ENCODE measurements around the gene EFEMP1. TPM values are rescaled to one million over a fixed set of nuclear protein-coding genes. Genes with fewer than 3 reads are reported as not detected.

EFEMP1 gene
- total RNA-seq, 1 experiment from 2014 or later = 0.34 TPM

DNA sequence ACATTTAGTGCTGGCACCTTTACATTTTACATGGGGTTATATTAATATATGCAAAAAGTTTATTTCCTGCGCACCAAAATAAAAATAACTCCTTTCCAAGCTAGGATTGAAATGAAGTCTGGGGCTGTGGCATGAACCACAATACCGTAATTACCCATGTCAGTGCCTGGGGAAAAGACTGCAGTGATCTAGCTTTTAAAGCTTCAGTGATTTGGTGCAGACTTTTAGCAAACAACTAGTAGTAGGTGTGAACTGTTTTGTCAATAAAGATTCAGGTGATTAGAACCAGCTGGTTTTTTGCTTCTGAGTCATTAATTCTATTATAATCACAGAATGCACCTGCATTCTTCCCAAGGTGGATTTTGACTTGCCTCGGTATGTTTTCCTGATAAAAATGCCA, 21.2 kb downstream of the EFEMP1 start:
- Histone ChIP-seq H3K9me2 (ENCODE audit: insufficient read depth) (no peaks in the 10 kb centered on the region), H3K36me3 (ENCODE audit: control insufficient read depth in 1 of 2, insufficient read depth in 2 of 2, low read length in 2 of 2) (no peaks in the 10 kb centered on the region), H2AFZ (ENCODE audit: low read depth, low read length, poor library complexity, severe bottlenecking) (no peak overlapping the region), H3K9me3 (ENCODE audit: control insufficient read depth in 1 of 2, insufficient read depth in 1 of 2, low read depth in 1 of 2, low read length in 2 of 2) (no peaks in the 10 kb centered on the region), H3K27ac (ENCODE audit: low read depth, low read length) (no peak overlapping the region), H4K20me1 (ENCODE audit: insufficient read depth) (no peaks in the 10 kb centered on the region), H3K27me3 (ENCODE audit: insufficient read depth, low read length) (no peaks in the 10 kb centered on the region), H3K79me2 (ENCODE audit: insufficient read depth, low read length) (no peaks in the 10 kb centered on the region), H3K4me2 (ENCODE audit: low read length) (no peak overlapping the region), H3K9ac (ENCODE audit: low read length) (no peak overlapping the region), H3K4me1 (ENCODE audit: control insufficient read depth in 1 of 2, insufficient read depth in 2 of 2, low read length in 2 of 2) (peaks cover 0 to 12% of the 10 kb centered on the region in 2 experiments; a peak in 2 of 4 replicates), H3K4me3 (replicated peaks in 1 of 2; ENCODE audit: low read depth in 1 of 2, low read length in 2 of 2) (no peak overlapping the region)
- ChIA-PET RAD21 (ENCODE audit: low non-redundant PET in 1 of 2, low total read pairs in 2 of 2, uncharacterized antibody in 2 of 2, unreplicated experiment in 2 of 2) (no interaction called here), CTCF (no interaction called here), POLR2A (no interaction called here)
- BruUV-seq (replicated peaks) = no TSS peak
- DNase-seq (ENCODE audit: low read depth, low spot score) (no peak), ATAC-seq (no peak)
- TF ChIP-seq, protein P1, sequence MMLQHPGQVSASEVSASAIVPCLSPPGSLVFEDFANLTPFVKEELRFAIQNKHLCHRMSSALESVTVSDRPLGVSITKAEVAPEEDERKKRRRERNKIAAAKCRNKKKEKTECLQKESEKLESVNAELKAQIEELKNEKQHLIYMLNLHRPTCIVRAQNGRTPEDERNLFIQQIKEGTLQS (IDR thresholded peaks at IDR 0.05) = no peak
- TF ChIP-seq CBX3 (IDR thresholded peaks at IDR 0.05; ENCODE audit: low read depth) (no peak), SRF (IDR thresholded peaks at IDR 0.05; ENCODE audit: low read depth) (no peak), CEBPB (IDR thresholded peaks at IDR 0.05; ENCODE audit: low read depth) (no peak), ZFX (IDR thresholded peaks at IDR 0.05) (no peak), POLR2A (IDR thresholded peaks at IDR 0.05; ENCODE audit: borderline replicate concordance, extremely low read depth, insufficient read depth, insufficient read length) (no peak), ZNF274 (IDR thresholded peaks at IDR 0.05; ENCODE audit: low read depth, low read length) (no peak), TCF7L2 (IDR thresholded peaks at IDR 0.05; ENCODE audit: borderline replicate concordance, extremely low read depth, insufficient read depth, insufficient read length) (no peak), EGR1 (IDR thresholded peaks at IDR 0.05; ENCODE audit: low read depth) (no peak), YY1 (IDR thresholded peaks at IDR 0.05; ENCODE audit: extremely low read depth, insufficient replicate concordance, low read depth, low read length) (no peak), ELF1 (IDR thresholded peaks at IDR 0.05; ENCODE audit: borderline replicate concordance, low read depth) (no peak), SIN3A (IDR thresholded peaks at IDR 0.05; ENCODE audit: low read depth) (no peak), SP1 (IDR thresholded peaks at IDR 0.05; ENCODE audit: low read depth) (no peak)
- TF ChIP-seq, protein P2, sequence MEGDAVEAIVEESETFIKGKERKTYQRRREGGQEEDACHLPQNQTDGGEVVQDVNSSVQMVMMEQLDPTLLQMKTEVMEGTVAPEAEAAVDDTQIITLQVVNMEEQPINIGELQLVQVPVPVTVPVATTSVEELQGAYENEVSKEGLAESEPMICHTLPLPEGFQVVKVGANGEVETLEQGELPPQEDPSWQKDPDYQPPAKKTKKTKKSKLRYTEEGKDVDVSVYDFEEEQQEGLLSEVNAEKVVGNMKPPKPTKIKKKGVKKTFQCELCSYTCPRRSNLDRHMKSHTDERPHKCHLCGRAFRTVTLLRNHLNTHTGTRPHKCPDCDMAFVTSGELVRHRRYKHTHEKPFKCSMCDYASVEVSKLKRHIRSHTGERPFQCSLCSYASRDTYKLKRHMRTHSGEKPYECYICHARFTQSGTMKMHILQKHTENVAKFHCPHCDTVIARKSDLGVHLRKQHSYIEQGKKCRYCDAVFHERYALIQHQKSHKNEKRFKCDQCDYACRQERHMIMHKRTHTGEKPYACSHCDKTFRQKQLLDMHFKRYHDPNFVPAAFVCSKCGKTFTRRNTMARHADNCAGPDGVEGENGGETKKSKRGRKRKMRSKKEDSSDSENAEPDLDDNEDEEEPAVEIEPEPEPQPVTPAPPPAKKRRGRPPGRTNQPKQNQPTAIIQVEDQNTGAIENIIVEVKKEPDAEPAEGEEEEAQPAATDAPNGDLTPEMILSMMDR (IDR thresholded peaks at IDR 0.05 in 2 of 3, conservative IDR thresholded peaks at IDR 0.05 in 1 of 3; ENCODE audit: borderline replicate concordance in 1 of 3, insufficient read depth in 1 of 3, low read depth in 2 of 3, low read length in 2 of 3) = no peak
- TF ChIP-seq, protein P3, sequence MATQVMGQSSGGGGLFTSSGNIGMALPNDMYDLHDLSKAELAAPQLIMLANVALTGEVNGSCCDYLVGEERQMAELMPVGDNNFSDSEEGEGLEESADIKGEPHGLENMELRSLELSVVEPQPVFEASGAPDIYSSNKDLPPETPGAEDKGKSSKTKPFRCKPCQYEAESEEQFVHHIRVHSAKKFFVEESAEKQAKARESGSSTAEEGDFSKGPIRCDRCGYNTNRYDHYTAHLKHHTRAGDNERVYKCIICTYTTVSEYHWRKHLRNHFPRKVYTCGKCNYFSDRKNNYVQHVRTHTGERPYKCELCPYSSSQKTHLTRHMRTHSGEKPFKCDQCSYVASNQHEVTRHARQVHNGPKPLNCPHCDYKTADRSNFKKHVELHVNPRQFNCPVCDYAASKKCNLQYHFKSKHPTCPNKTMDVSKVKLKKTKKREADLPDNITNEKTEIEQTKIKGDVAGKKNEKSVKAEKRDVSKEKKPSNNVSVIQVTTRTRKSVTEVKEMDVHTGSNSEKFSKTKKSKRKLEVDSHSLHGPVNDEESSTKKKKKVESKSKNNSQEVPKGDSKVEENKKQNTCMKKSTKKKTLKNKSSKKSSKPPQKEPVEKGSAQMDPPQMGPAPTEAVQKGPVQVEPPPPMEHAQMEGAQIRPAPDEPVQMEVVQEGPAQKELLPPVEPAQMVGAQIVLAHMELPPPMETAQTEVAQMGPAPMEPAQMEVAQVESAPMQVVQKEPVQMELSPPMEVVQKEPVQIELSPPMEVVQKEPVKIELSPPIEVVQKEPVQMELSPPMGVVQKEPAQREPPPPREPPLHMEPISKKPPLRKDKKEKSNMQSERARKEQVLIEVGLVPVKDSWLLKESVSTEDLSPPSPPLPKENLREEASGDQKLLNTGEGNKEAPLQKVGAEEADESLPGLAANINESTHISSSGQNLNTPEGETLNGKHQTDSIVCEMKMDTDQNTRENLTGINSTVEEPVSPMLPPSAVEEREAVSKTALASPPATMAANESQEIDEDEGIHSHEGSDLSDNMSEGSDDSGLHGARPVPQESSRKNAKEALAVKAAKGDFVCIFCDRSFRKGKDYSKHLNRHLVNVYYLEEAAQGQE (IDR thresholded peaks at IDR 0.05; ENCODE audit: low read depth) = no peak
- TF ChIP-seq, protein P4, sequence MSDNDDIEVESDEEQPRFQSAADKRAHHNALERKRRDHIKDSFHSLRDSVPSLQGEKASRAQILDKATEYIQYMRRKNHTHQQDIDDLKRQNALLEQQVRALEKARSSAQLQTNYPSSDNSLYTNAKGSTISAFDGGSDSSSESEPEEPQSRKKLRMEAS (IDR thresholded peaks at IDR 0.05) = no peak
- intact Hi-C loops (cut with micrococcal nuclease) = no loop called here
